Tibial nerve (tissue), 4 donors: ENCODE measurements around the gene MAML3. TPM values are rescaled to one million over a fixed set of nuclear protein-coding genes. Genes with fewer than 3 reads are reported as not detected.

Source experiments
- DNase-seq, 2 donors: peaks; one replicate each; pipeline ENCODE4 v3.0.0-alpha.2; 2019; ENCODE audit warnings: low spot score in 2 of 2
- H3K27ac ChIP-seq, 4 donors: fragments of 200-600 bp; sonication (generic) in 3 of 4; one replicate each; pipeline ENCODE4 v1.5.1; 2017 to 2019; ENCODE audit warnings: mild to moderate bottlenecking in 1 of 4
- H3K27me3 ChIP-seq, 2 donors: fragments of 200-600 bp; sonication (generic) in 1 of 2; one replicate each; pipeline versions ENCODE4 v1.5.1 to v1.6.0; 2017 to 2019
- H3K36me3 ChIP-seq, 3 donors: fragments of 200-600 bp; sonication (generic); one replicate each; pipeline ENCODE4 v1.5.1; 2018 to 2019
- H3K4me1 ChIP-seq, 4 donors: fragments of 200-600 bp; sonication (generic) in 3 of 4; one replicate each; pipeline ENCODE4 v1.5.1; 2017 to 2019
- H3K4me3 ChIP-seq, 4 donors: fragments of 200-600 bp; sonication (generic) in 3 of 4; one replicate each; pipeline ENCODE4 v1.5.1; 2017 to 2019; ENCODE audit warnings: mild to moderate bottlenecking in 1 of 4, moderate library complexity in 1 of 4
- H3K9me3 ChIP-seq, 4 donors: fragments of 200-600 bp; sonication (generic) in 3 of 4; one replicate each; pipeline ENCODE4 v1.5.1; 2017 to 2019
- CTCF ChIP-seq, 5 experiments: fragments of 200-600 bp in 3 of 5; fragments of 450-650 bp in 2 of 5; sonication (generic) in 3 of 5; IDR thresholded peaks; one replicate each; pipeline ENCODE4 v1.5.1; 2016 to 2019; ENCODE audit warnings: antibody characterized with exemption in 5 of 5, mild to moderate bottlenecking in 3 of 5, moderate library complexity in 2 of 5
- EP300 ChIP-seq, 2 donors: sonication (generic); formaldehyde crosslinking; IDR thresholded peaks; one replicate each; pipeline ENCODE4 v1.6.1; 2017; ENCODE audit warnings: antibody characterized with exemption in 2 of 2, mild to moderate bottlenecking in 1 of 2
- POLR2A ChIP-seq, 2 donors: fragments of 450-650 bp; IDR thresholded peaks; one replicate each; pipeline ENCODE4 v1.6.1; 2017; ENCODE audit warnings: antibody characterized with exemption in 2 of 2, mild to moderate bottlenecking in 2 of 2, moderate library complexity in 2 of 2
- WGBS, 2 donors: methylation state at CpG; one replicate each; pipeline ENCODE4 v1.1.5; 2018; 5-methylcytosine and 5-hydroxymethylcytosine counted together
- total RNA-seq, 4 donors: library from RNA; depleted of rRNA; stranded (reverse); fragments of >200 nt; gene quantifications; one replicate each; pipeline ENCODE4 v1.1.0, GENCODE V29; 2016

The MAML3 gene
- total RNA-seq, 4 donors from 2014 or later: 8.6 to 10.5 (median 9.4) TPM

GRCh38 chr4:140187316-140187695 lies 33.3 kb upstream of the MAML3 start:
- H3K9me3 ChIP-seq: no peaks in the 10 kb centered on the region
- TF ChIP-seq EP300 (IDR thresholded peaks at IDR 0.05): no peak
- TF ChIP-seq CTCF (IDR thresholded peaks at IDR 0.05): no peak
- no peak for TF ChIP-seq POLR2A (IDR thresholded peaks at IDR 0.05)
- WGBS, 2 donors: 88 to 92% methylated on average over 1 of the region's 1 CpG
- peaks cover 0 to 16% (median 10%) of the 10 kb centered on the region in 4 donors for H3K4me1 ChIP-seq
- no peak for DNase-seq
- no peak overlapping the region for H3K27ac ChIP-seq
- no peak overlapping the region for H3K4me3 ChIP-seq
- no peaks in the 10 kb centered on the region for H3K27me3 ChIP-seq
- no peaks in the 10 kb centered on the region for H3K36me3 ChIP-seq

- Histone ChIP-seq H3K27me3 (no peaks in the 10 kb centered on the region), H3K4me1 (peaks cover 0 to 16% (median 10%) of the 10 kb centered on the region in 4 donors), H3K9me3 (no peaks in the 10 kb centered on the region), H3K36me3 (no peaks in the 10 kb centered on the region), H3K4me3 (no peak overlapping the region), H3K27ac (no peak overlapping the region)
- 87 to 90% methylated on average over 9 of the region's 9 CpGs for WGBS, 2 donors
- TF ChIP-seq POLR2A (IDR thresholded peaks at IDR 0.05): no peak
- no peak for TF ChIP-seq EP300 (IDR thresholded peaks at IDR 0.05)
- no peak for TF ChIP-seq CTCF (IDR thresholded peaks at IDR 0.05)
- no peak for DNase-seq
Observed at GRCh38 chr4:140186651-140187315, 32.8 kb upstream of the MAML3 start.

GRCh38 chr4:140186082-140186438 lies 32.1 kb upstream of the MAML3 start:
- Histone ChIP-seq H3K4me1 (peaks cover 0 to 16% (median 10%) of the 10 kb centered on the region in 4 donors), H3K9me3 (no peaks in the 10 kb centered on the region), H3K36me3 (no peaks in the 10 kb centered on the region), H3K27ac (no peak overlapping the region), H3K4me3 (no peak overlapping the region), H3K27me3 (no peaks in the 10 kb centered on the region)
- TF ChIP-seq POLR2A (IDR thresholded peaks at IDR 0.05): no peak
- no peak for TF ChIP-seq CTCF (IDR thresholded peaks at IDR 0.05)
- no peak for TF ChIP-seq EP300 (IDR thresholded peaks at IDR 0.05)
- 91% methylated on average over 8 of the region's 8 CpGs for WGBS, 2 donors
- DNase-seq: no peak

DNA sequence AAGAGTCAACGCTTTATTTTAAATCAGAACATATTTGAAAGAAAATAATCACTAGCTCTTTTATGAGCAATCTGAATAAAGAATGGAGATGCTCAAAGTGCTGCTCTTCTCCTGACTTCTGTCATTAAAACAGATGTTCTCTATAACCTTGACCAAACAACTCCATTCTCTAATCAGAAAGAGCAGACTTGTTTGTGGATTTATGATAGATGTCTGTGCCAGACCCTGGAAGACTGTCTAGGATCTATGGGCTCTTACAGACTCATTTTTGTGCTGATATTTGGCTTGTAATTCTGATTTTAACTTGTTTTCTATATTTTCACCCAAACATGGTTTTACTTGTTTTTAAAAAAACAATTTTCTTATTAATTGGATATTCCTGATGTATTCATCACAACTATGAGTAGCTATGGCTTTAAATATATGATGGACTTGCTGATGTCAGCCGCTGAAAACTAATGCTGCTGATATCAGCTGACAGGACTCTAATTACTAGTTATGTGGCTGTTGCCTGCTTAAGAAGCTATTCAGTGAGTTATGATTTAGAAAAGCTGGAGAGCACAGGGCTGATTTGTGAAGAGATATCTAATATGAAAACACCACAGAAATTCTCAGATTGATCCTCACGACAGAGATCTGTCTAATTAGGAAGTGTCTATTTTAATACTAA lies 31.6 kb upstream of the MAML3 start:
- DNase-seq: no peak
- Histone ChIP-seq H3K4me3 (no peak overlapping the region), H3K27ac (no peak overlapping the region), H3K9me3 (no peaks in the 10 kb centered on the region), H3K4me1 (peaks cover 0 to 16% (median 10%) of the 10 kb centered on the region in 4 donors), H3K36me3 (no peaks in the 10 kb centered on the region), H3K27me3 (no peaks in the 10 kb centered on the region)
- 68 to 80% methylated on average over 3 of the region's 3 CpGs for WGBS, 2 donors
- TF ChIP-seq POLR2A (IDR thresholded peaks at IDR 0.05): no peak
- no peak for TF ChIP-seq CTCF (IDR thresholded peaks at IDR 0.05)
- no peak for TF ChIP-seq EP300 (IDR thresholded peaks at IDR 0.05)

DNA sequence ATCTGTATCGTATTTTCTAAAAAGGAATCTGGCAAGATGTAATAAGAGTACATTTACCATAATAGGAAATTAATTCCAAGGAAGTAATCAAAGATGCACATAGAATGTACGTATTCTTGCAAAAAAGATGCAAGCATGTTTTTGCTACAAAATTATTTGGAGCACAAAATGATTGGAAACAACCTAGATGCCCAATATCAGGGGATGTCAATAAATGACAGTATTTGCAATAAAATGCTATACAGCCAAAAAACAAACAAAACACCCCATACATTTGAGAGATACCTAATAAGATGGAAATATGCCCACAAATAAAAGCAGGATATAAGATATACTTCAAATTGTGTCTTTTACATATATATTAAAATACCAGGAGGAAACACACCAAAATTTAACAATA lies 29.3 kb upstream of the MAML3 start:
- Histone ChIP-seq H3K9me3 (no peaks in the 10 kb centered on the region), H3K4me1 (peaks cover 0 to 3% (median under 1%) of the 10 kb centered on the region in 4 donors), H3K4me3 (no peak overlapping the region), H3K27me3 (no peaks in the 10 kb centered on the region), H3K36me3 (no peaks in the 10 kb centered on the region), H3K27ac (no peak overlapping the region)
- no peak for DNase-seq
- WGBS, 2 donors: 97% methylated on average over 2 of the region's 2 CpGs
- no peak for TF ChIP-seq POLR2A (IDR thresholded peaks at IDR 0.05)
- no peak for TF ChIP-seq EP300 (IDR thresholded peaks at IDR 0.05)
- TF ChIP-seq CTCF (IDR thresholded peaks at IDR 0.05): no peak
